HepG2 (cell line): Measurements from ENCODE around the gene ZNF786. TPM values are rescaled to one million over a fixed set of nuclear protein-coding genes. Genes with fewer than 3 reads are reported as not detected.
A peak's percentile ranks its signal among the peaks of the same experiment; 100 is the strongest.

Experiments
- HMG20B ChIP-seq: conservative IDR thresholded peaks from 2 replicates; pipeline ENCODE4 v1.6.1; 2016; ENCODE audit warnings: missing genetic modification reagents, missing compliant biosample characterization
- HNF4G ChIP-seq, 2 experiments: sonication (generic) in 1 of 2; formaldehyde crosslinking in 1 of 2; IDR thresholded peaks; 2 replicates each; pipeline versions ENCODE4 v1.4.0 to v1.6.1; 2011 to 2020; ENCODE audit warnings: borderline replicate concordance in 2 of 2, low read depth in 2 of 2, mild to moderate bottlenecking in 2 of 2, low read length in 1 of 2, missing genetic modification reagents in 1 of 2, moderate library complexity in 1 of 2
- KAT7 ChIP-seq: IDR thresholded peaks from 2 replicates; pipeline ENCODE4 v1.6.1; 2018; ENCODE audit warnings: borderline replicate concordance, missing compliant biosample characterization
- MIXL1 ChIP-seq: IDR thresholded peaks from 2 replicates; pipeline ENCODE4 v1.6.1; 2016
- NFE2 ChIP-seq: sonication (generic); formaldehyde crosslinking; IDR thresholded peaks from 2 replicates; pipeline ENCODE4 v1.4.0; 2020; ENCODE audit warnings: missing genetic modification reagents
- PAX8 ChIP-seq: sonication (generic); formaldehyde crosslinking; IDR thresholded peaks from 2 replicates; pipeline ENCODE4 v1.8.0; 2022; ENCODE audit warnings: mild to moderate bottlenecking, missing genetic modification reagents, borderline replicate concordance
- RFXAP ChIP-seq: sonication (generic); formaldehyde crosslinking; IDR thresholded peaks from 2 replicates; pipeline ENCODE4 v1.4.0; 2020; ENCODE audit warnings: missing genetic modification reagents, borderline replicate concordance
- SCMH1 ChIP-seq: sonication (generic); formaldehyde crosslinking; IDR thresholded peaks from 2 replicates; pipeline ENCODE4 v1.9.0; 2021; ENCODE audit warnings: missing genetic modification reagents, mild to moderate bottlenecking, borderline replicate concordance
- SUZ12 ChIP-seq: fragments of 150-350 bp; IDR thresholded peaks from 2 replicates; pipeline ENCODE4 v1.6.1; 2014; ENCODE audit warnings: low read depth, low read length
- ZBTB21 ChIP-seq: sonication (generic); formaldehyde crosslinking; IDR thresholded peaks from 2 replicates; pipeline ENCODE4 v1.4.0; 2020; ENCODE audit warnings: missing genetic modification reagents
- ZMYM4 ChIP-seq: sonication (generic); formaldehyde crosslinking; IDR thresholded peaks from 2 replicates; pipeline ENCODE4 v1.8.1; 2023; ENCODE audit warnings: mild to moderate bottlenecking, missing genetic modification reagents
- ZNF570 ChIP-seq: sonication (generic); formaldehyde crosslinking; IDR thresholded peaks from 2 replicates; pipeline ENCODE4 v1.4.0; 2020; ENCODE audit warnings: mild to moderate bottlenecking, missing genetic modification reagents, borderline replicate concordance
- ZNF580 ChIP-seq: IDR thresholded peaks from 2 replicates; pipeline ENCODE4 v1.6.1; 2016; ENCODE audit warnings: low read depth, borderline replicate concordance
- ZNF768 ChIP-seq: sonication (generic); formaldehyde crosslinking; IDR thresholded peaks from 2 replicates; pipeline ENCODE4 v1.4.0; 2020; ENCODE audit warnings: missing genetic modification reagents
- ZNF781 ChIP-seq: sonication (generic); formaldehyde crosslinking; IDR thresholded peaks from 2 replicates; pipeline ENCODE4 v1.5.1; 2020; ENCODE audit warnings: borderline replicate concordance, mild to moderate bottlenecking, missing genetic modification reagents; ENCODE audit errors: not compliant biosample characterization
- polyA plus RNA-seq, 8 experiments: library from polyadenylated mRNA; depleted of rRNA in 3 of 8; stranded (reverse) in 7 of 8; unstranded in 1 of 8; fragments of >200 nt; fragmentation: Illumina TruSeq in 4 of 8; extraction: Trizol in 4 of 8; gene quantifications; 2 replicates each; pipeline versions ENCODE4 v1.2.1 to v1.2.3, GENCODE V29; 2011 to 2016; ENCODE audit warnings: low read depth in 4 of 8, missing spikeins in 1 of 8, mixed read lengths in 1 of 8; ENCODE audit not compliant: insufficient read depth in 1 of 8
- total RNA-seq, 5 experiments: library from RNA; depleted of rRNA; stranded (reverse); fragments of >200 nt; fragmentation: Illumina TruSeq; extraction: Trizol; gene quantifications; 2 replicates each; pipeline ENCODE4 v1.2.3, GENCODE V29; 2016; ENCODE audit warnings: low read depth in 1 of 5
- TF ChIP-seq, protein P1 (sequence below): sonication (generic); formaldehyde crosslinking; IDR thresholded peaks from 2 replicates; pipeline ENCODE4 v1.4.0; 2020; ENCODE audit warnings: mild to moderate bottlenecking, missing genetic modification reagents
- TF ChIP-seq, protein P2 (sequence below): sonication (generic); formaldehyde crosslinking; IDR thresholded peaks from 2 replicates; pipeline ENCODE4 v1.4.0; 2020; ENCODE audit warnings: missing genetic modification reagents, borderline replicate concordance
- TF ChIP-seq, protein P3 (sequence below): sonication (generic); formaldehyde crosslinking; IDR thresholded peaks from 2 replicates; pipeline ENCODE4 v1.5.1; 2020; ENCODE audit warnings: mild to moderate bottlenecking, missing genetic modification reagents, moderate library complexity
- TF ChIP-seq, protein P4 (sequence below): sonication (generic); formaldehyde crosslinking; IDR thresholded peaks from 2 replicates; pipeline ENCODE4 v1.9.0; 2022; ENCODE audit warnings: low read depth, missing genetic modification reagents

ZNF786 gene
- total and polyA plus RNA-seq, 2 of the 13 experiments (the other 11 are each of a cell fraction or from before 2014, with no cell fraction given) = 2.0 to 4.0 TPM

GRCh38 chr7:149090397-149091195, at the start of gene ZNF786 (continued):
- TF ChIP-seq PAX8 (CRISPR knock-in tag) = peak; percentile 63; the same call in 1 of the 2 replicates
- TF ChIP-seq MIXL1 (CRISPR knock-in tag) = peak; percentile 23; the same call in 1 of the 2 replicates
- TF ChIP-seq, protein P1, sequence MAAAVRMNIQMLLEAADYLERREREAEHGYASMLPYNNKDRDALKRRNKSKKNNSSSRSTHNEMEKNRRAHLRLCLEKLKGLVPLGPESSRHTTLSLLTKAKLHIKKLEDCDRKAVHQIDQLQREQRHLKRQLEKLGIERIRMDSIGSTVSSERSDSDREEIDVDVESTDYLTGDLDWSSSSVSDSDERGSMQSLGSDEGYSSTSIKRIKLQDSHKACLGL (CRISPR knock-in tag) = peak; percentile 80
- no peak; the same call in 1 of the 2 replicates for TF ChIP-seq ZNF580 (CRISPR knock-in tag)
- peak; percentile 56; the same call in 1 of the 2 replicates for TF ChIP-seq SUZ12
- TF ChIP-seq RFXAP (CRISPR knock-in tag) = peak; percentile 10; the same call in 1 of the 2 replicates
- TF ChIP-seq, protein P2, sequence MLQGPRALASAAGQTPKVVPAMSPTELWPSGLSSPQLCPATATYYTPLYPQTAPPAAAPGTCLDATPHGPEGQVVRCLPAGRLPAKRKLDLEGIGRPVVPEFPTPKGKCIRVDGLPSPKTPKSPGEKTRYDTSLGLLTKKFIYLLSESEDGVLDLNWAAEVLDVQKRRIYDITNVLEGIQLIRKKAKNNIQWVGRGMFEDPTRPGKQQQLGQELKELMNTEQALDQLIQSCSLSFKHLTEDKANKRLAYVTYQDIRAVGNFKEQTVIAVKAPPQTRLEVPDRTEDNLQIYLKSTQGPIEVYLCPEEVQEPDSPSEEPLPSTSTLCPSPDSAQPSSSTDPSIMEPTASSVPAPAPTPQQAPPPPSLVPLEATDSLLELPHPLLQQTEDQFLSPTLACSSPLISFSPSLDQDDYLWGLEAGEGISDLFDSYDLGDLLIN = 0 out of 2 replicates have a peak, but pooled peaks have one; percentile 53
- peak; percentile 62; the same call in 1 of the 2 replicates for TF ChIP-seq ZNF768
- peak; percentile 82 for TF ChIP-seq KAT7
- TF ChIP-seq NFE2 = no peak
- no peak for TF ChIP-seq ZBTB21 (CRISPR knock-in tag)
- TF ChIP-seq, protein P3, sequence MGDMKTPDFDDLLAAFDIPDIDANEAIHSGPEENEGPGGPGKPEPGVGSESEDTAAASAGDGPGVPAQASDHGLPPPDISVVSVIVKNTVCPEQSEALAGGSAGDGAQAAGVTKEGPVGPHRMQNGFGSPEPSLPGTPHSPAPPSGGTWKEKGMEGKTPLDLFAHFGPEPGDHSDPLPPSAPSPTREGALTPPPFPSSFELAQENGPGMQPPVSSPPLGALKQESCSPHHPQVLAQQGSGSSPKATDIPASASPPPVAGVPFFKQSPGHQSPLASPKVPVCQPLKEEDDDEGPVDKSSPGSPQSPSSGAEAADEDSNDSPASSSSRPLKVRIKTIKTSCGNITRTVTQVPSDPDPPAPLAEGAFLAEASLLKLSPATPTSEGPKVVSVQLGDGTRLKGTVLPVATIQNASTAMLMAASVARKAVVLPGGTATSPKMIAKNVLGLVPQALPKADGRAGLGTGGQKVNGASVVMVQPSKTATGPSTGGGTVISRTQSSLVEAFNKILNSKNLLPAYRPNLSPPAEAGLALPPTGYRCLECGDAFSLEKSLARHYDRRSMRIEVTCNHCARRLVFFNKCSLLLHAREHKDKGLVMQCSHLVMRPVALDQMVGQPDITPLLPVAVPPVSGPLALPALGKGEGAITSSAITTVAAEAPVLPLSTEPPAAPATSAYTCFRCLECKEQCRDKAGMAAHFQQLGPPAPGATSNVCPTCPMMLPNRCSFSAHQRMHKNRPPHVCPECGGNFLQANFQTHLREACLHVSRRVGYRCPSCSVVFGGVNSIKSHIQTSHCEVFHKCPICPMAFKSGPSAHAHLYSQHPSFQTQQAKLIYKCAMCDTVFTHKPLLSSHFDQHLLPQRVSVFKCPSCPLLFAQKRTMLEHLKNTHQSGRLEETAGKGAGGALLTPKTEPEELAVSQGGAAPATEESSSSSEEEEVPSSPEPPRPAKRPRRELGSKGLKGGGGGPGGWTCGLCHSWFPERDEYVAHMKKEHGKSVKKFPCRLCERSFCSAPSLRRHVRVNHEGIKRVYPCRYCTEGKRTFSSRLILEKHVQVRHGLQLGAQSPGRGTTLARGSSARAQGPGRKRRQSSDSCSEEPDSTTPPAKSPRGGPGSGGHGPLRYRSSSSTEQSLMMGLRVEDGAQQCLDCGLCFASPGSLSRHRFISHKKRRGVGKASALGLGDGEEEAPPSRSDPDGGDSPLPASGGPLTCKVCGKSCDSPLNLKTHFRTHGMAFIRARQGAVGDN (CRISPR knock-in tag) = peak; percentile 96
- peak; percentile 85 for TF ChIP-seq ZNF781 (CRISPR knock-in tag)
- 0 out of 2 replicates have a peak, but pooled peaks have one; percentile 27 for TF ChIP-seq HNF4G (IDR thresholded peaks at IDR 0.05; ENCODE audit: borderline replicate concordance, low read depth, low read length)
- TF ChIP-seq HNF4G (CRISPR knock-in tag; IDR thresholded peaks at IDR 0.05; ENCODE audit: borderline replicate concordance, low read depth) = no peak; the same call in 1 of the 2 replicates
- TF ChIP-seq SCMH1 (CRISPR knock-in tag) = no peak
- TF ChIP-seq, protein P4, sequence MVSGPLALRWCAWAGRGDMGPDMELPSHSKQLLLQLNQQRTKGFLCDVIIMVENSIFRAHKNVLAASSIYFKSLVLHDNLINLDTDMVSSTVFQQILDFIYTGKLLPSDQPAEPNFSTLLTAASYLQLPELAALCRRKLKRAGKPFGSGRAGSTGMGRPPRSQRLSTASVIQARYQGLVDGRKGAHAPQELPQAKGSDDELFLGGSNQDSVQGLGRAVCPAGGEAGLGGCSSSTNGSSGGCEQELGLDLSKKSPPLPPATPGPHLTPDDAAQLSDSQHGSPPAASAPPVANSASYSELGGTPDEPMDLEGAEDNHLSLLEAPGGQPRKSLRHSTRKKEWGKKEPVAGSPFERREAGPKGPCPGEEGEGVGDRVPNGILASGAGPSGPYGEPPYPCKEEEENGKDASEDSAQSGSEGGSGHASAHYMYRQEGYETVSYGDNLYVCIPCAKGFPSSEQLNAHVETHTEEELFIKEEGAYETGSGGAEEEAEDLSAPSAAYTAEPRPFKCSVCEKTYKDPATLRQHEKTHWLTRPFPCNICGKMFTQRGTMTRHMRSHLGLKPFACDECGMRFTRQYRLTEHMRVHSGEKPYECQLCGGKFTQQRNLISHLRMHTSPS (CRISPR knock-in tag) = 0 out of 2 replicates have a peak, but pooled peaks have one; percentile 34
- no peak for TF ChIP-seq HMG20B (CRISPR knock-in tag)
- 0 out of 2 replicates have a peak, but pooled peaks have one; percentile 36 for TF ChIP-seq ZNF570 (CRISPR knock-in tag)
- peak; percentile 93 for TF ChIP-seq ZMYM4 (CRISPR knock-in tag)
